Measurements from ENCODE around the gene NAA80. TPM values are rescaled to one million over a fixed set of nuclear protein-coding genes. Genes with fewer than 3 reads are reported as not detected.

Gene NAA80
- total and polyA plus RNA-seq, 2 of the 13 experiments (the other 11 are each of a cell fraction or from before 2014, with no cell fraction given) = 3.4 to 8.7 TPM

- peak; percentile 81 for TF ChIP-seq MED1 (CRISPR knock-in tag; IDR thresholded peaks at IDR 0.05)
- TF ChIP-seq ZNF468 (CRISPR knock-in tag; IDR thresholded peaks at IDR 0.05) = 0 out of 2 replicates have a peak, but pooled peaks have one; percentile 26
- TF ChIP-seq RFX1 (IDR thresholded peaks at IDR 0.05) = no peak
- TF ChIP-seq, protein P1, sequence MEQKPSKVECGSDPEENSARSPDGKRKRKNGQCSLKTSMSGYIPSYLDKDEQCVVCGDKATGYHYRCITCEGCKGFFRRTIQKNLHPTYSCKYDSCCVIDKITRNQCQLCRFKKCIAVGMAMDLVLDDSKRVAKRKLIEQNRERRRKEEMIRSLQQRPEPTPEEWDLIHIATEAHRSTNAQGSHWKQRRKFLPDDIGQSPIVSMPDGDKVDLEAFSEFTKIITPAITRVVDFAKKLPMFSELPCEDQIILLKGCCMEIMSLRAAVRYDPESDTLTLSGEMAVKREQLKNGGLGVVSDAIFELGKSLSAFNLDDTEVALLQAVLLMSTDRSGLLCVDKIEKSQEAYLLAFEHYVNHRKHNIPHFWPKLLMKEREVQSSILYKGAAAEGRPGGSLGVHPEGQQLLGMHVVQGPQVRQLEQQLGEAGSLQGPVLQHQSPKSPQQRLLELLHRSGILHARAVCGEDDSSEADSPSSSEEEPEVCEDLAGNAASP (CRISPR knock-in tag; IDR thresholded peaks at IDR 0.05; ENCODE audit: borderline replicate concordance) = no peak
- TF ChIP-seq XBP1 (CRISPR knock-in tag; IDR thresholded peaks at IDR 0.05) = no peak
- no peak for TF ChIP-seq ATF1 (CRISPR knock-in tag; IDR thresholded peaks at IDR 0.05)
- TF ChIP-seq, protein P2, sequence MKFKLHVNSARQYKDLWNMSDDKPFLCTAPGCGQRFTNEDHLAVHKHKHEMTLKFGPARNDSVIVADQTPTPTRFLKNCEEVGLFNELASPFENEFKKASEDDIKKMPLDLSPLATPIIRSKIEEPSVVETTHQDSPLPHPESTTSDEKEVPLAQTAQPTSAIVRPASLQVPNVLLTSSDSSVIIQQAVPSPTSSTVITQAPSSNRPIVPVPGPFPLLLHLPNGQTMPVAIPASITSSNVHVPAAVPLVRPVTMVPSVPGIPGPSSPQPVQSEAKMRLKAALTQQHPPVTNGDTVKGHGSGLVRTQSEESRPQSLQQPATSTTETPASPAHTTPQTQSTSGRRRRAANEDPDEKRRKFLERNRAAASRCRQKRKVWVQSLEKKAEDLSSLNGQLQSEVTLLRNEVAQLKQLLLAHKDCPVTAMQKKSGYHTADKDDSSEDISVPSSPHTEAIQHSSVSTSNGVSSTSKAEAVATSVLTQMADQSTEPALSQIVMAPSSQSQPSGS (CRISPR knock-in tag; IDR thresholded peaks at IDR 0.05) = peak; percentile 99
- no peak; the same call in 1 of the 2 replicates for TF ChIP-seq PRMT3 (CRISPR knock-in tag; IDR thresholded peaks at IDR 0.05; ENCODE audit: borderline replicate concordance, low read depth)
- TF ChIP-seq ZUFSP (CRISPR knock-in tag; IDR thresholded peaks at IDR 0.05; ENCODE audit: borderline replicate concordance) = no peak
- TF ChIP-seq ZNF687 (CRISPR knock-in tag; IDR thresholded peaks at IDR 0.05) = peak; percentile 98
- TF ChIP-seq ZNF709 (CRISPR knock-in tag; IDR thresholded peaks at IDR 0.05) = peak; percentile 93
- peak; percentile 32 for TF ChIP-seq NR0B2 (CRISPR knock-in tag; IDR thresholded peaks at IDR 0.05)
- no peak for TF ChIP-seq ZNF891 (CRISPR knock-in tag; IDR thresholded peaks at IDR 0.05)
- TF ChIP-seq, protein P3, sequence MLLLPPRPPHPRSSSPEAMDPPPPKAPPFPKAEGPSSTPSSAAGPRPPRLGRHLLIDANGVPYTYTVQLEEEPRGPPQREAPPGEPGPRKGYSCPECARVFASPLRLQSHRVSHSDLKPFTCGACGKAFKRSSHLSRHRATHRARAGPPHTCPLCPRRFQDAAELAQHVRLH (CRISPR knock-in tag; IDR thresholded peaks at IDR 0.05; ENCODE audit: borderline replicate concordance, low read depth) = peak; percentile 69
- no peak for TF ChIP-seq ZBTB49 (CRISPR knock-in tag; IDR thresholded peaks at IDR 0.05; ENCODE audit: borderline replicate concordance)
- peak; percentile 69; the same call in 1 of the 2 replicates for TF ChIP-seq ZFP37 (CRISPR knock-in tag; IDR thresholded peaks at IDR 0.05; ENCODE audit: borderline replicate concordance)
Measured at GRCh38 chr3:50337175-50337861, 38.1 kb upstream of the NAA80 start (continued).
